Ovary (tissue), 3 donors: ENCODE measurements around the gene GPR156.

Experiments used
- EP300 ChIP-seq: sonication (generic); formaldehyde crosslinking; IDR thresholded peaks from one replicate; pipeline ENCODE4 v1.6.1; 2017; ENCODE audit warnings: antibody characterized with exemption
- POLR2A ChIP-seq: fragments of 450-650 bp; IDR thresholded peaks from one replicate; pipeline ENCODE4 v1.6.1; 2017; ENCODE audit warnings: antibody characterized with exemption, mild to moderate bottlenecking, moderate library complexity
- TF ChIP-seq, protein P1 (sequence below), 3 donors: fragments of 450-650 bp in 2 of 3; fragments of 200-600 bp in 1 of 3; IDR thresholded peaks; one replicate each; pipeline versions ENCODE4 v1.5.1 to v1.8.0; 2016 to 2022; ENCODE audit warnings: antibody characterized with exemption in 3 of 3, mild to moderate bottlenecking in 1 of 3
- donor health status: DM: no; HTN: no; CAD: no.

DNA sequence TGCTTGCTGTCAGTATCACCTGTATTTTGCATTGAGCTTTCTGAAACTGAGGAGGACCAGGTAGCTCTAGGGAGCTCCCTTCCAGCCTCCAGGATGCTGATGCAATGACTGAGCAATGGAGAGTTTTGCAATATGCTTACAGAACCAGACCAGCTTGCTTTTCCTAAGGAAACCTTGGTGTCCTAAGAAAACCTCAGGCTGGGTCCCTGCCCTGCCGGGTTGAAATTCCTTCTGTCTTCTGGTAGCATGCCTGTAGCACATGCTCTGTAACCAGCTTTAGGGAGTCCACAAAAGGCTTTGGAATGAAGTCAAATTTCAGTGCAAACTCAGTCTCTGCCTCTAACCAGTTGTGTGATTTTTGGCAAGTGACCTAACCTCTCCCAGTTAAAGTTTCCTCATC, 125.0 kb downstream of the GPR156 start:
- TF ChIP-seq POLR2A (no peak), EP300 (no peak)
- TF ChIP-seq, protein P1, sequence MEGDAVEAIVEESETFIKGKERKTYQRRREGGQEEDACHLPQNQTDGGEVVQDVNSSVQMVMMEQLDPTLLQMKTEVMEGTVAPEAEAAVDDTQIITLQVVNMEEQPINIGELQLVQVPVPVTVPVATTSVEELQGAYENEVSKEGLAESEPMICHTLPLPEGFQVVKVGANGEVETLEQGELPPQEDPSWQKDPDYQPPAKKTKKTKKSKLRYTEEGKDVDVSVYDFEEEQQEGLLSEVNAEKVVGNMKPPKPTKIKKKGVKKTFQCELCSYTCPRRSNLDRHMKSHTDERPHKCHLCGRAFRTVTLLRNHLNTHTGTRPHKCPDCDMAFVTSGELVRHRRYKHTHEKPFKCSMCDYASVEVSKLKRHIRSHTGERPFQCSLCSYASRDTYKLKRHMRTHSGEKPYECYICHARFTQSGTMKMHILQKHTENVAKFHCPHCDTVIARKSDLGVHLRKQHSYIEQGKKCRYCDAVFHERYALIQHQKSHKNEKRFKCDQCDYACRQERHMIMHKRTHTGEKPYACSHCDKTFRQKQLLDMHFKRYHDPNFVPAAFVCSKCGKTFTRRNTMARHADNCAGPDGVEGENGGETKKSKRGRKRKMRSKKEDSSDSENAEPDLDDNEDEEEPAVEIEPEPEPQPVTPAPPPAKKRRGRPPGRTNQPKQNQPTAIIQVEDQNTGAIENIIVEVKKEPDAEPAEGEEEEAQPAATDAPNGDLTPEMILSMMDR (IDR thresholded peaks at IDR 0.05) = no peak
